MM.1S (cell line): Measurements from ENCODE around the gene AIDA.
"Not testable (repeated sequence)": the region's sequence is repeated elsewhere in the genome, so short reads cannot be mapped to it uniquely, and the experiment has no call there.

ENCODE experiments used
- DNase-seq: peaks from one replicate; pipeline ENCODE4 v3.0.0-alpha.2; 2015
- H2AFZ ChIP-seq: fragments of 300-600 bp; sonication (generic); 2 replicates; pipeline ENCODE4 v1.6.0; 2016; ENCODE audit warnings: antibody characterized with exemption, low read length
- H3F3A ChIP-seq: fragments of 300-600 bp; sonication (generic); 2 replicates; pipeline ENCODE4 v1.6.1; 2016; ENCODE audit warnings: mild to moderate bottlenecking, antibody characterized with exemption, low read length, moderate library complexity, mixed read lengths; ENCODE audit not compliant: insufficient read depth
- H3K27ac ChIP-seq: fragments of 300-600 bp; sonication (generic); 2 replicates; pipeline ENCODE4 v1.5.1; 2016; ENCODE audit warnings: mild to moderate bottlenecking, low read length
- H3K27me3 ChIP-seq: fragments of 300-600 bp; sonication (generic); replicated peaks from 2 replicates; pipeline ENCODE4 v1.6.0; 2016; ENCODE audit warnings: low read length; ENCODE audit not compliant: insufficient read depth
- H3K36me3 ChIP-seq: fragments of 300-600 bp; sonication (generic); replicated peaks from 2 replicates; pipeline ENCODE4 v1.6.1; 2016; ENCODE audit warnings: mild to moderate bottlenecking, low read length, mixed read lengths; ENCODE audit not compliant: insufficient read depth
- H3K4me1 ChIP-seq: fragments of 300-600 bp; sonication (generic); 2 replicates; pipeline ENCODE4 v1.6.1; 2016; ENCODE audit warnings: low read length, mixed read lengths
- H3K4me2 ChIP-seq: fragments of 300-600 bp; sonication (generic); 2 replicates; pipeline ENCODE4 v1.6.0; 2016; ENCODE audit warnings: low read depth, low read length
- H3K4me3 ChIP-seq: fragments of 300-600 bp; sonication (generic); 2 replicates; pipeline ENCODE4 v1.5.1; 2016; ENCODE audit warnings: low read length, mixed read lengths
- H3K79me2 ChIP-seq: fragments of 300-600 bp; sonication (generic); 2 replicates; pipeline ENCODE4 v1.6.1; 2016; ENCODE audit warnings: mixed run types, low read length, mixed read lengths
- H3K9ac ChIP-seq: fragments of 300-600 bp; sonication (generic); 2 replicates; pipeline ENCODE4 v1.6.1; 2016; ENCODE audit warnings: low read length, mixed read lengths
- H3K9me2 ChIP-seq: fragments of 300-600 bp; sonication (generic); replicated peaks from 2 replicates; pipeline ENCODE4 v1.6.1; 2016; ENCODE audit warnings: mild to moderate bottlenecking, low read length, mixed read lengths; ENCODE audit not compliant: insufficient read depth
- H3K9me3 ChIP-seq: fragments of 300-600 bp; sonication (generic); replicated peaks from 2 replicates; pipeline ENCODE4 v1.6.1; 2016; ENCODE audit warnings: mild to moderate bottlenecking, low read length, mixed read lengths; ENCODE audit not compliant: insufficient read depth
- H4K20me1 ChIP-seq: fragments of 300-600 bp; sonication (generic); 2 replicates; pipeline ENCODE4 v1.6.1; 2016; ENCODE audit warnings: mild to moderate bottlenecking, low read length, moderate library complexity, mixed read lengths; ENCODE audit not compliant: insufficient read depth
- CTCF ChIP-seq: fragments of 300-600 bp; sonication (generic); IDR thresholded peaks from 2 replicates; pipeline ENCODE4 v1.5.1; 2016; ENCODE audit warnings: antibody characterized with exemption, low read length, mixed read lengths
- EZH2 ChIP-seq: fragments of 300-600 bp; sonication (generic); optimal IDR thresholded peaks from 2 replicates; pipeline ENCODE3; 2017; ENCODE audit warnings: low read depth, mild to moderate bottlenecking, antibody characterized with exemption, low read length, mixed read lengths
- EZH2phosphoT487 ChIP-seq: fragments of 300-600 bp; sonication (generic); IDR thresholded peaks from 2 replicates; pipeline ENCODE4 v1.6.1; 2018; ENCODE audit warnings: antibody characterized with exemption, low read length

The AIDA gene

DNA sequence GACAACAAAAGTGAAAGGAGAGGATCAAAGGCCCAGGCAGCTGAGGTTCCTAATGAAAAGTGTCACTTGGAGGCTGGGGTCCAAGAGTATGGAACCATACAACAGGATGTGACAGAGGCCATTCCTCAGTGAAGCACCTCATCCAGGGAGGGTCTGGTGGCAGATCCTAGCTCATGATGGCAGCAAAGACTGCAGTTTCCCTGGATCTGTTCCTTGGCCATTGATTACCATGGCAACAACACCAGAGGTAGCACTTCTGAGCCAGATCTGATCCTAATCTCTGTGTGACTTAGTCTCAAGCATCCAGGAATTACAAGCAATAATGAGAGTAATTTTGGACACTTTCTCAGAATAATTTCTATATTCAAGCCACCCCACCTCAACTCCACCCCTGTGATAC, 37.6 kb upstream of the AIDA start:
- no peak for DNase-seq
- no peaks in the 10 kb centered on the region for H3K9me2 ChIP-seq
- TF ChIP-seq EZH2 = no peak
- H3K36me3 ChIP-seq = no peaks in the 10 kb centered on the region
- H3K9me3 ChIP-seq = no peaks in the 10 kb centered on the region
- H3F3A ChIP-seq = no peaks in the 10 kb centered on the region
- no peak overlapping the region for H2AFZ ChIP-seq
- no peaks in the 10 kb centered on the region for H3K79me2 ChIP-seq
- H3K4me2 ChIP-seq = no peak overlapping the region
- H3K4me1 ChIP-seq = 0 out of 2 replicates have a peak, but pooled peaks cover 5% of the 10 kb centered on the region
- no peak overlapping the region for H3K4me3 ChIP-seq
- H3K27me3 ChIP-seq = no peaks in the 10 kb centered on the region; the same call in 1 of the 2 replicates
- no peak overlapping the region for H3K9ac ChIP-seq
- H3K27ac ChIP-seq = no peak overlapping the region
- no peaks in the 10 kb centered on the region for H4K20me1 ChIP-seq

DNA sequence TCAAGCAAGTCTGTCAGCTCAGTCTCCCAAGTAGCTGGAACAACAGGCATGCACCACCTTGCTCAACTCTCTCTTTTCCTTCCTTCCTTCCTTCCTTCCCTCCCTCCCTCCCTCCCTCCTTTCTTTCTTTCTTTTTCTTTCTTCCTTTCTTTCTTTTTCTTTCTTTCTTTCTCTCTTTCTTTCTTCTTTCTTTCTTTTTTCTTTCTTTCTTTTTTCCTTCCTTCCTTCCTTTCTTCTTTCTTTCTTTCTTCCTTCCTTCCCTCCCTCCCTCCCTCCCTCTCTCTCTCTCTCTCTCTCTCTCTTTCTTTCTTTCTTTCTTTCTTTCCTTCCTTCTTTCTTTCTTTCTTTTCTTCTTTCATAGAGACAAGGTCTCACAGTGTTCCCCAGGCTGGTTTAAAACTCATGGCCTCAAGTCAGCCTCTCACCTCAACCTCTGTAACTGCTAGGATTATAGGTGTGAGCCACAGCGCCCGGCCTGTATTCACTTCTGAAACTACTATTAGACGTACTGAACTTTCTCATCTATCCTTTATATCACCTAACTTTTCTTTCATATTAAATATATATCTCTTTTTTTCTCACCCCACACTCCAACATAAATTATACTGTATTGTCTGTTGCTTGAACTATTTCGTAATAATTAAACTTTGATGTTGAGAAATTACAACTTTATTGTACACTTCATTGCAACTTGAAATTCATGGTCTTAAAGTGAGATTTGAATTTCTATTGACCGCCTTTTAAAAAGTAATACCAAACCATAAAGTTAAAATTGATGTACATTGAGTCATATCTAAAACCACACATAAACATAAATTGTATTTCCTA, 29.6 kb upstream of the AIDA start:
- not testable (repeated sequence) for H3K9me3 ChIP-seq, H3K4me3 ChIP-seq, H3K9me2 ChIP-seq, H3K4me2 ChIP-seq, DNase-seq, H2AFZ ChIP-seq, H3K4me1 ChIP-seq, H3K9ac ChIP-seq, H3K27ac ChIP-seq, H3F3A ChIP-seq, H3K79me2 ChIP-seq, H4K20me1 ChIP-seq, H3K36me3 ChIP-seq
- peaks cover 20% of the 10 kb centered on the region; the same call in 1 of the 2 replicates for H3K27me3 ChIP-seq

- Histone ChIP-seq H3K27ac (no peak overlapping the region), H3K79me2 (no peaks in the 10 kb centered on the region), H3K27me3 (peaks cover 40% of the 10 kb centered on the region), H3K4me2 (no peak overlapping the region), H3F3A (no peaks in the 10 kb centered on the region), H3K4me3 (no peak overlapping the region), H3K36me3 (no peaks in the 10 kb centered on the region), H4K20me1 (no peaks in the 10 kb centered on the region), H3K9me3 (no peaks in the 10 kb centered on the region), H3K4me1 (no peaks in the 10 kb centered on the region), H2AFZ (no peak overlapping the region), H3K9ac (no peak overlapping the region), H3K9me2 (no peaks in the 10 kb centered on the region)
- no peak for DNase-seq
- TF ChIP-seq CTCF = no peak
- TF ChIP-seq EZH2 = no peak
- TF ChIP-seq EZH2phosphoT487 = no peak
Measured at GRCh38 chr1:222739929-222740328, 27.6 kb upstream of the AIDA start.

DNA sequence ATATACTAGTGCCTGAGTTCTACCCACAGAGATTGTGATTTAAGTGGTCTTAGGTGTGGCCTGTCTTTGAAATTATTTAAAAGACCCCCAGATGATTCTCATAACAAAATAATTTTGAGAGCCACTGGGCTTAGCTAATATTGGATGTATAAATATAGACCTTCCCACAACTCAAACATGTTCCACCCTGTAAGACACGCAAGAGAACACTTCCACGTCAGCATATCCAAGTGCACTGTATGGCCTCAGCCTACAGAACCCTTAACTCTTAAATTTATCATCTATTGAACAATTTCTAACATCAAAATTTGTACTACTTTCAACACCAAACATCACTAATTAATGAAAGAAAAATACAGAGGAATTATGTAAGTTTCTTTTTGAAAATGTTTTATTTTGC, 27.2 kb upstream of the AIDA start:
- no peak for DNase-seq
- H3K4me2 ChIP-seq = no peak overlapping the region
- H2AFZ ChIP-seq = no peak overlapping the region
- TF ChIP-seq EZH2phosphoT487 (no peak), EZH2 (no peak), CTCF (no peak)
- no peaks in the 10 kb centered on the region for H3K9me3 ChIP-seq
- no peak overlapping the region for H3K9ac ChIP-seq
- H3F3A ChIP-seq = no peaks in the 10 kb centered on the region
- H3K9me2 ChIP-seq = no peaks in the 10 kb centered on the region
- peaks cover 44% of the 10 kb centered on the region for H3K27me3 ChIP-seq
- no peaks in the 10 kb centered on the region for H3K79me2 ChIP-seq
- no peaks in the 10 kb centered on the region for H3K4me1 ChIP-seq
- no peaks in the 10 kb centered on the region for H4K20me1 ChIP-seq
- peaks cover 2% of the 10 kb centered on the region; the same call in 1 of the 2 replicates for H3K36me3 ChIP-seq
- no peak overlapping the region for H3K4me3 ChIP-seq
- no peak overlapping the region for H3K27ac ChIP-seq
